ENCODE results near the gene FBXL20. TPM values are rescaled to one million over a fixed set of nuclear protein-coding genes. Genes with fewer than 3 reads are reported as not detected.
A peak's percentile ranks its signal among the peaks of the same experiment; 100 is the strongest.

FBXL20 gene
- total RNA-seq, 1 experiment from 2014 or later = 9.9 TPM

- ATAC-seq = peak; percentile 50
- intact Hi-C loops (cut with micrococcal nuclease; ENCODE audit: unreplicated experiment) = no loop called here
Measured at GRCh38 chr17:39239640-39240314, 161.6 kb downstream of the FBXL20 start.

GRCh38 chr17:39238311-39238972 lies 163.0 kb downstream of the FBXL20 start:
- no TSS peak for BruUV-seq (replicated peaks)
- DNase-seq (ENCODE audit: low read depth, low spot score) (no peak), ATAC-seq (peak; percentile 47; the same call in 1 of the 2 replicates)
- 0 out of 2 replicates have a peak, but pooled peaks cover 2% of the 10 kb centered on the region for H3K4me1 ChIP-seq (ENCODE audit: control insufficient read depth, insufficient read depth, low read length)
- ChIA-PET CTCF (interaction anchor here (0.5 to 1.0 kb wide), 4 partner anchors 8 to 262 kb away, joined by 3 to 6 read pairs (median 4); partner anchors contain the start of gene MED1), POLR2A (no interaction called here)
- H3K27me3 ChIP-seq (ENCODE audit: control insufficient read depth, insufficient read depth, low read length) = no peaks in the 10 kb centered on the region
- intact Hi-C loops (cut with micrococcal nuclease; ENCODE audit: unreplicated experiment) (no loop called here), in situ Hi-C loops (cut with HindIII; ENCODE audit: low pct_unique_long_range_greater_than_20kb, low sequenced_read_pairs) (no loop called here)
- H3K4me3 ChIP-seq (ENCODE audit: low read depth in 2 of 2, low read length in 2 of 2) = no peak overlapping the region
- no peaks in the 10 kb centered on the region for H3K36me3 ChIP-seq (ENCODE audit: control insufficient read depth, insufficient read depth, low read length)
- TF ChIP-seq CTCF (IDR thresholded peaks at IDR 0.05) = no peak
- TF ChIP-seq REST (IDR thresholded peaks at IDR 0.05; ENCODE audit: insufficient read depth in 1 of 2, low read depth in 2 of 2, low read length in 1 of 2) = no peak
- no peak for TF ChIP-seq SIN3A (IDR thresholded peaks at IDR 0.05; ENCODE audit: borderline replicate concordance, insufficient read depth, low read depth, low read length)
- TF ChIP-seq TCF7L2 (IDR thresholded peaks at IDR 0.05; ENCODE audit: low read depth, low read length) = no peak
- H3K9me3 ChIP-seq (ENCODE audit: control insufficient read depth, insufficient read depth, low read depth, low read length) = no peaks in the 10 kb centered on the region
- H3K27ac ChIP-seq (ENCODE audit: low read length) = no peak overlapping the region

More at GRCh38 chr17:39239640-39240314, 161.6 kb downstream of the FBXL20 start:
- TF ChIP-seq POLR2AphosphoS5 (IDR thresholded peaks at IDR 0.05; ENCODE audit: low read depth, low read length) = no peak
- peak; percentile 70 for TF ChIP-seq CTCF (IDR thresholded peaks at IDR 0.05)
- H3K27ac ChIP-seq (ENCODE audit: low read length) = no peak overlapping the region
- DNase-seq (ENCODE audit: low read depth, low spot score) = no peak
- BruUV-seq (replicated peaks) = no TSS peak
- in situ Hi-C loops (cut with HindIII; ENCODE audit: low pct_unique_long_range_greater_than_20kb, low sequenced_read_pairs) = no loop called here
- H3K9me3 ChIP-seq (ENCODE audit: control insufficient read depth, insufficient read depth, low read depth, low read length) = no peaks in the 10 kb centered on the region
- ChIA-PET CTCF (no interaction called here), POLR2A (no interaction called here)
- H3K4me3 ChIP-seq (ENCODE audit: low read depth in 2 of 2, low read length in 2 of 2) = no peak overlapping the region
- H3K36me3 ChIP-seq (ENCODE audit: control insufficient read depth, insufficient read depth, low read length) = no peaks in the 10 kb centered on the region
- 0 out of 2 replicates have a peak, but pooled peaks cover 2% of the 10 kb centered on the region for H3K4me1 ChIP-seq (ENCODE audit: control insufficient read depth, insufficient read depth, low read length)
- no peaks in the 10 kb centered on the region for H3K27me3 ChIP-seq (ENCODE audit: control insufficient read depth, insufficient read depth, low read length)
